Smooth muscle cell (in vitro differentiated cells): ENCODE data around the gene PDE2A. TPM values are rescaled to one million over a fixed set of nuclear protein-coding genes. Genes with fewer than 3 reads are reported as not detected.

ENCODE experiments used
- DNase-seq: peaks from one replicate; lab custom pipeline; 2025; ENCODE audit not compliant: unreplicated experiment; lab: John Stamatoyannopoulos, UW
- H2AFZ ChIP-seq: fragments of 200-600 bp; sonication (generic); 2 replicates; pipeline ENCODE4 v1.6.0; 2016; ENCODE audit warnings: antibody characterized with exemption, low read depth, mild to moderate bottlenecking
- H3F3A ChIP-seq: fragments of 200-600 bp; sonication (generic); 2 replicates; pipeline ENCODE4 v1.6.0; 2017; ENCODE audit warnings: antibody characterized with exemption, low read depth
- H3K27ac ChIP-seq: fragments of 200-600 bp; sonication (generic); 2 replicates; pipeline ENCODE4 v1.5.1; 2016; ENCODE audit warnings: low read depth, mild to moderate bottlenecking
- H3K27me3 ChIP-seq: fragments of 200-600 bp; sonication (generic); 2 replicates; pipeline ENCODE4 v1.6.1; 2016; ENCODE audit warnings: low read depth, mild to moderate bottlenecking
- H3K36me3 ChIP-seq: fragments of 200-600 bp; sonication (generic); 2 replicates; pipeline ENCODE4 v1.5.1; 2016; ENCODE audit warnings: low read depth
- H3K4me1 ChIP-seq: fragments of 200-600 bp; sonication (generic); 2 replicates; pipeline ENCODE4 v1.5.1; 2016; ENCODE audit warnings: low read depth
- H3K4me2 ChIP-seq: fragments of 200-600 bp; sonication (generic); 2 replicates; pipeline ENCODE4 v1.6.0; 2016; ENCODE audit warnings: mild to moderate bottlenecking
- H3K4me3 ChIP-seq: fragments of 200-600 bp; sonication (generic); 2 replicates; pipeline ENCODE4 v1.5.1; 2016; ENCODE audit warnings: mild to moderate bottlenecking
- H3K79me2 ChIP-seq: fragments of 200-600 bp; sonication (generic); 2 replicates; pipeline ENCODE4 v1.6.0; 2016; ENCODE audit warnings: low read depth, mild to moderate bottlenecking
- H3K9ac ChIP-seq: fragments of 200-600 bp; sonication (generic); 2 replicates; pipeline ENCODE4 v1.6.0; 2016; ENCODE audit warnings: low read depth
- H3K9me3 ChIP-seq: fragments of 200-600 bp; sonication (generic); replicated peaks from 2 replicates; pipeline ENCODE4 v1.5.1; 2016; ENCODE audit warnings: low read depth
- H4K20me1 ChIP-seq: fragments of 200-600 bp; sonication (generic); 2 replicates; pipeline ENCODE4 v1.6.0; 2016; ENCODE audit warnings: low read depth
- WGBS: methylation state at CpG from one replicate; pipeline ENCODE4 v1.1.7; 2016; ENCODE audit warnings: low lambda C conversion rate; 5-methylcytosine and 5-hydroxymethylcytosine counted together
- polyA plus RNA-seq: library from polyadenylated mRNA; unstranded; fragments of >200 nt; fragmentation: Nextera tagmentation; extraction: Ambion mirVana; gene quantifications from 2 replicates; pipeline ENCODE4 v1.2.1, GENCODE V29; 2016
- total RNA-seq: library from RNA; depleted of rRNA; stranded (reverse); fragments of >200 nt; gene quantifications from 2 replicates; pipeline ENCODE4 v1.2.3, GENCODE V29; 2014
- TF ChIP-seq, protein P1 (sequence below): fragments of 200-600 bp; sonication (generic); IDR thresholded peaks from 2 replicates; pipeline ENCODE4 v1.5.1; 2017; ENCODE audit warnings: borderline replicate concordance, mild to moderate bottlenecking, antibody characterized with exemption; ENCODE audit not compliant: insufficient read depth, poor library complexity, severe bottlenecking

PDE2A gene
- total and polyA plus RNA-seq, 2 experiments from 2014 or later = 1.0 TPM; not detected in 1

DNA sequence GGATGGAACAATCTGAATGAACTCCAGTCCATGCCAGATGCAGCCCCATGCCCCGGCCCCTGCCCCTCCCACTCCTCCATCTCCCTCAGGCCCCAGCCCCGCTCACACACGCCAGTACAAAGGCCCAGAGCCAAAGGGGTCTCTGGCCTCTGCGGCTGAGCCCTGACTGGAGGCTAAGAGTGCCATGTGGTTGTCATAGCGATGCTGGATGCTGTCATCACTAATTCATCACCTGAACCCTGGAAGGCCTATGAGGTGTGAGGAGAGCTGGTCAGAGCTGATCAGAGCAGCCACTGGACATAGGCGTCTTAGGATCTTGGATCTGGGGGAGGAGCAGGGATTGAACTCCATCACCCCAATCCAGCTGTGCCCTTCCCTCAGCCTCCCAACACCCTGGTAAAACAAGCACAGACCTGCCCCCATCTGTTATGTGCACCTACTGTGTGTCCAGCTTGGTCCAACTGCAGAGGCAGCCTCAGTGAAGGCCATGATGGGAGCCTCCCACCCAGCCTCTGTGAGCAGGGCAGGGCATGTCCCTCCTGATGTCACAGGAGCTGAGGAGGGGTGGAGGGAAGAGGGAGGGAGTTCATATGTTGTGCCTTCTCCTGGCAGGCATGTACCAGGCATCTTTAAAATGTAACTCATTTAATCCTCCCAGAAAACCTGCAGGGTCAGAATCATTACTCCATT lies 16.7 kb downstream of the PDE2A start:
- Histone ChIP-seq H3K79me2 (no peaks in the 10 kb centered on the region), H4K20me1 (no peaks in the 10 kb centered on the region), H3K27me3 (peaks cover 26% of the 10 kb centered on the region), H3K9me3 (no peaks in the 10 kb centered on the region), H3K4me1 (peaks cover 5% of the 10 kb centered on the region), H3K27ac (no peak overlapping the region), H3K36me3 (no peaks in the 10 kb centered on the region), H2AFZ (no peak overlapping the region), H3K9ac (no peak overlapping the region), H3K4me2 (no peak overlapping the region), H3F3A (no peaks in the 10 kb centered on the region), H3K4me3 (no peak overlapping the region)
- WGBS = 85% methylated on average over 6 of the region's 6 CpGs
- DNase-seq = no peak
- TF ChIP-seq, protein P1, sequence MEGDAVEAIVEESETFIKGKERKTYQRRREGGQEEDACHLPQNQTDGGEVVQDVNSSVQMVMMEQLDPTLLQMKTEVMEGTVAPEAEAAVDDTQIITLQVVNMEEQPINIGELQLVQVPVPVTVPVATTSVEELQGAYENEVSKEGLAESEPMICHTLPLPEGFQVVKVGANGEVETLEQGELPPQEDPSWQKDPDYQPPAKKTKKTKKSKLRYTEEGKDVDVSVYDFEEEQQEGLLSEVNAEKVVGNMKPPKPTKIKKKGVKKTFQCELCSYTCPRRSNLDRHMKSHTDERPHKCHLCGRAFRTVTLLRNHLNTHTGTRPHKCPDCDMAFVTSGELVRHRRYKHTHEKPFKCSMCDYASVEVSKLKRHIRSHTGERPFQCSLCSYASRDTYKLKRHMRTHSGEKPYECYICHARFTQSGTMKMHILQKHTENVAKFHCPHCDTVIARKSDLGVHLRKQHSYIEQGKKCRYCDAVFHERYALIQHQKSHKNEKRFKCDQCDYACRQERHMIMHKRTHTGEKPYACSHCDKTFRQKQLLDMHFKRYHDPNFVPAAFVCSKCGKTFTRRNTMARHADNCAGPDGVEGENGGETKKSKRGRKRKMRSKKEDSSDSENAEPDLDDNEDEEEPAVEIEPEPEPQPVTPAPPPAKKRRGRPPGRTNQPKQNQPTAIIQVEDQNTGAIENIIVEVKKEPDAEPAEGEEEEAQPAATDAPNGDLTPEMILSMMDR = no peak

DNA sequence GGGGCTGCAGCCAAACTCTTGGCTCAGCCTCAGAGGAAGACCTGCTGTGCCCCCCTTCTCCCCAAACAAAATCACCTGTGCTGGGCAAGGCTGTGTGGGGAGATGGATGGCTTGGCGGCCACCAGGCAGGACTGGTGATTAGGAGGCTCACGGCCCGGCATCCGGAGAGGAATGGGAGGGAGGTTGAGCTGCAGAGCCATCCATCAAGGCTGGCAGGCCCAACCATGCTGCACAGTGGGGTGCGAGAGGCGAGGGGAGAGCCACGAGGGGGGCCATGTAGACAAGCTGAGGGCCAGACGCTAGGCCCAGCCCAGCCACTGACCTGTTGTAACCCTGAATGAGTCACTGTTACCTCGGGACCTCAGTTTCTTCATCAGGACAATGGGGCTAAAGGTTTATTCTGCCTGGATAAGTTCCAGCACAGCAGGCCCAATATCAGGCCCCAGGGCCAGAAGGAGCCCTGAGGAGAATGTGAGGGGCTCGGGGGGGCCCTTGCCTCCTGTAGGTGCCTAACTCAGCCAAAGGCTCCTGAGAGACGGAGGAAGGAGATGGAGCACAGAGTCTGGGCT lies 18.2 kb downstream of the PDE2A start:
- no peaks in the 10 kb centered on the region for H3K36me3 ChIP-seq
- no peak overlapping the region for H2AFZ ChIP-seq
- DNase-seq = no peak
- no peaks in the 10 kb centered on the region for H4K20me1 ChIP-seq
- 76% methylated on average over 11 of the region's 11 CpGs for WGBS
- no peaks in the 10 kb centered on the region for H3F3A ChIP-seq
- H3K27me3 ChIP-seq = peaks cover 21% of the 10 kb centered on the region
- no peaks in the 10 kb centered on the region for H3K9me3 ChIP-seq
- no peak overlapping the region for H3K4me3 ChIP-seq
- H3K4me1 ChIP-seq = peaks cover 5% of the 10 kb centered on the region
- TF ChIP-seq, protein P1 = no peak
- no peak overlapping the region for H3K27ac ChIP-seq
- H3K9ac ChIP-seq = no peak overlapping the region
- H3K4me2 ChIP-seq = no peak overlapping the region
- H3K79me2 ChIP-seq = no peaks in the 10 kb centered on the region

DNA sequence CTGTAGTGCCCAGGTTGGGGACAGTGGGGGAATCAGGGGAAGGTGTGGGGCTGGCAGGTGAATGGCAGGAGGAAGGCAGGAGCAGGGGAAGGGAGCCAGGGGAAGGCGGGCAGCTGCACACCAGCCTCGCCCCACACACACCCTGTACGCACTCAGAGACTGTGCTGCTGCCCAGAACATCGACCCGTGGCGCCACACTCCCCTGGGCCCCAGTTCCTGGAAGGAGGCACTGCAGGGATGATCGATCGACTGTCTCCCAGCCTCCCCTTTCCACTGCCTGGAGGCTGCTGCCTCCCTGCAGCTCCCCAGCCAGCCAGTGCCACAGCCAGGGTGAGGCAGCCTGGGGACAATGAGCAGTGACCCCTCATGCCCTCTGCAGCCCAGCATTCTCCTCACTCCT lies 19.2 kb downstream of the PDE2A start:
- 94% methylated on average over 3 of the region's 8 CpGs for WGBS
- Histone ChIP-seq H3K9ac (no peak overlapping the region), H3K27me3 (peaks cover 20% of the 10 kb centered on the region), H3K9me3 (no peaks in the 10 kb centered on the region), H3K4me3 (no peak overlapping the region), H3K4me1 (peaks cover 5% of the 10 kb centered on the region), H3F3A (no peaks in the 10 kb centered on the region), H3K4me2 (no peak overlapping the region), H3K79me2 (no peaks in the 10 kb centered on the region), H4K20me1 (no peaks in the 10 kb centered on the region), H3K27ac (no peak overlapping the region), H2AFZ (no peak overlapping the region), H3K36me3 (no peaks in the 10 kb centered on the region)
- no peak for DNase-seq
- TF ChIP-seq, protein P1 = no peak

DNA sequence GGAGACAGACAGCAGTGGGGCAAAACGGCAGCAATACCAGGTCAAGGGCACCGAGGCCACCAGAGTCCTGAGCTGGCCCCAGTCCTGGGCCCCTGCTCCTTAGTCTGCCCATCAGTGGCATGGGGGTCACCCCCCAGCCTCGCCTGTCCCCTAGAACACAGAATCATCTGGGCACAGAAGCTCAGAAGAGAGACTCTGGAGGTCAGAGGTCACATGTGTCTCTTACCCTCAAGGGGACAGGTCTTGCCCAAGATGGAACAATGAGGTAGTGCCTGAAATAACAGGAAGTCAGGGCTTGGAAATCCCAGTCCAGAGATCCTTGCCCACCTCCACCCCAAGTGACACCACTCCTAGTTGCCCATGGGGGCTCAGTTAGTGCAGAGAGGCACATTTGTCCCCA lies 20.6 kb downstream of the PDE2A start:
- TF ChIP-seq, protein P1 = no peak
- H3K4me3 ChIP-seq = no peak overlapping the region
- no peaks in the 10 kb centered on the region for H3K79me2 ChIP-seq
- peaks cover 10% of the 10 kb centered on the region for H3K27me3 ChIP-seq
- 79% methylated on average over 3 of the region's 3 CpGs for WGBS
- no peaks in the 10 kb centered on the region for H3K36me3 ChIP-seq
- no peak for DNase-seq
- H3K9me3 ChIP-seq = no peaks in the 10 kb centered on the region
- H4K20me1 ChIP-seq = no peaks in the 10 kb centered on the region
- H3K4me1 ChIP-seq = peaks cover 5% of the 10 kb centered on the region
- H3K9ac ChIP-seq = no peak overlapping the region
- H2AFZ ChIP-seq = no peak overlapping the region
- no peak overlapping the region for H3K4me2 ChIP-seq
- H3F3A ChIP-seq = no peaks in the 10 kb centered on the region
- no peak overlapping the region for H3K27ac ChIP-seq
